SIG-M5 treated with dmso at 0.1 percent for 504 hours (cell line): ENCODE measurements around the gene ZACN.

ENCODE experiments used
- DNase-seq: peaks from one replicate; lab custom pipeline; 2025; ENCODE audit not compliant: unreplicated experiment; lab: John Stamatoyannopoulos, UW

ZACN gene

DNA sequence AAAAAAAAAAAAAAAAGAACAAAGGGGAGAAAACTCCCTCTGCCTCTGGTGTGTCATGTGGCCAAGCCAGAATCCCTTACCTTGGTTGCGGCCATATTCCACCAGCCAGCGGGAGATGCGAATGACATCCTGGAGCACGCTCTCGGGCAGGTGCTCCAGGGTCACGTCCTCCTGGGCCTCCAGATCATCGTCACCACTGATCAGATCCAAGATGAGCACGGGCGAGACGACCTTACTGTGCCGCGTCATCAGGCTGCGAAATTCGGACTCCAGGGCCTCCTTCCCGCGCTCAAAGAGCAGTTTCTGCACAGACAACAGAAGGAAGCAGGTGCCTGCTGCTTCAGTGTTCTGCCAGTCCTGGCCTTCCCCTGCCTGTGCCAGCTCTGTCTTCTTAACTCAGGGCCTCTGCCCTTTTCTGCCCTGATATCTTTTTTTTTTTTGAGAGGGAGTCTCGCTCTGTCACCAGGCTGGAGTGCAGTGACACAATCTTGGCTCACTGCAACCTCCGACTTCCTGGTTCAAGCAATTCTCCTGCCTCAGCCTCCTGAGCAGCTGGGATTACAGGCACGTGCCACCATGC, 18.8 kb downstream of the ZACN start:
- no peak for DNase-seq

- DNase-seq = no peak
Observed at GRCh38 chr17:76102944-76103273, 23.9 kb downstream of the ZACN start.

DNA sequence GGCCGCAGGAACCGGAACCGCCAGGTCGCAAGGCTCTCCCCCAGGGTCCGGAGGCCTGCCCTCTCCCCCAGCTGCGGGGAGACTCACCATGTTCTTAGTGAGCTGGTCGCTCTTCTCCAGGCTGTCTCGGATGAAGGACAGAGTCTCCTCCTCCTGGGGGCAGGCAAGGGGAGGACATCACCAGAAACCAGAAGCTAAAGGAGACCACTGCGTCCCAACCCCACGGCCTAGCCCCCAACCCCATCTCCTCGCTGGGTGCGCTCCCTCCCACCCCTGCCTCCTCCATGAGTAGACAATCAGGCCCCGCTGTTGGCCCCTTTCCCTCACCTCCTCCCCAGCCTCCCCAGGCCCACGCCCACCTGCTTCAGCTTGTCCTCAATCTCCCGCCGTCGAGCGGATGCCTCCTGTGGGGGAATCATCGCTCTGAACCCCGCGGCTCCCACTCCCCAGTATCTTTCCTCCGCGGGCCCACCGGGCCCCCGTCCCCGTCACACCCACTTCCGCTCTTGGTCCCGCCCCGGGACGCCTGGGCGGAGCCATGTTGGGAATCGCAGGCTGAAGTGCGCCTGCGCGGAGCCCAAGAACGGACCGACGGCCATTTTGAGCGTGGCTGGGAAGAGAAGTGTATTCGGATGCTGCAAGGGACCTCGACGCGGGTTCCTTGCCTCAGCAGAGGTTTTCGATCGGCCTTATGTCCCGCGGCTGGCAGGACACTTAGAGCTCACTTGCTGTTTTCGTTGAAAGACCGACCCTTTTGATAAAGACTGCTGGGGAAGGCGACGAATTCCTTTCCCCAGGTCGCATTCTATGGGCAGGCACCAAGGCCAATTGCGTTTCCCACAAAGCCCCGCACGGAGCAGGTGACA, 24.5 kb downstream of the ZACN start, which contains the start of gene EXOC7:
TSS of gene EXOC7 (minus strand) at position 514 of the 866 bp plus-strand sequence. CDS start at position 419, 95 bp downstream.
- peak; percentile 91 for DNase-seq

- DNase-seq = peak; percentile 61
Observed at GRCh38 chr17:76104140-76104895, 25.3 kb downstream of the ZACN start.

DNA sequence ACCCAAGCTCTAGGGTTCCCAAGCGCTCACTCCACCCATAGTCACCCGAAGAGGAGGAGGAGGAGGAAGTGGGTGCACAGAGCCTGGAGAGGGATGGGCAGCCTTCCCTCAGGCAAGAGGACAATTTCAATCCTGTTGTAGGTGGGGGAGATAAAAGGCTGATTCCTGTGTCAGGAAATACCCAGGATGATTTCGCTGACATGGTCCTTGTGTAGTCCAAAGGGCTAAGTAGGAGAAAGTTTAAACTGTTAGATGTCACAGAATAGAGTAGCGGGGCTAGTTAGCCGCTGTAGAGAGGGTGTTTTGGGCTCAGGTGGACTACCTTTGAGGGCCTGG, 25.9 kb downstream of the ZACN start:
- no peak for DNase-seq

- no peak for DNase-seq
Observed at GRCh38 chr17:76106703-76107102, 27.7 kb downstream of the ZACN start.

- no peak for DNase-seq
Observed at GRCh38 chr17:76107509-76107908, 28.5 kb downstream of the ZACN start.

DNA sequence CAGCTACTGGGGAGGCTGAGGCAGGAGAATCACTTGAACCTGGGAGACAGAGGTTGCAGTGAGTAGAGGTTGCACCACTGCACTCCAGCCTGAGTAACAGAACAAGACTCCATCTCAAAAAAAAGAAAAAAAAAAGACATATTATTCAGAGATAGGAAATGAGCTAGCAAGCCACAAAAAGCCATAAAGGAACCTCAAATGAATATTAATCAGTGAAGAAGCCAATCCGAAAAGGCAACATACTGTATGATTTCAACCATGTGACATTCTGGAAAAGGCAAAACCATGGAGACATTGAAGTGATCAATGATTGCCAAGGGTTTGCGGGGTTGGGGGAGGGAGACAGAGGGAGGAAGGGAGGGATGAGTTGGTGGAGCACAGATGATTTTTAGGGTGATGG, 33.0 kb downstream of the ZACN start:
- DNase-seq = no peak

DNA sequence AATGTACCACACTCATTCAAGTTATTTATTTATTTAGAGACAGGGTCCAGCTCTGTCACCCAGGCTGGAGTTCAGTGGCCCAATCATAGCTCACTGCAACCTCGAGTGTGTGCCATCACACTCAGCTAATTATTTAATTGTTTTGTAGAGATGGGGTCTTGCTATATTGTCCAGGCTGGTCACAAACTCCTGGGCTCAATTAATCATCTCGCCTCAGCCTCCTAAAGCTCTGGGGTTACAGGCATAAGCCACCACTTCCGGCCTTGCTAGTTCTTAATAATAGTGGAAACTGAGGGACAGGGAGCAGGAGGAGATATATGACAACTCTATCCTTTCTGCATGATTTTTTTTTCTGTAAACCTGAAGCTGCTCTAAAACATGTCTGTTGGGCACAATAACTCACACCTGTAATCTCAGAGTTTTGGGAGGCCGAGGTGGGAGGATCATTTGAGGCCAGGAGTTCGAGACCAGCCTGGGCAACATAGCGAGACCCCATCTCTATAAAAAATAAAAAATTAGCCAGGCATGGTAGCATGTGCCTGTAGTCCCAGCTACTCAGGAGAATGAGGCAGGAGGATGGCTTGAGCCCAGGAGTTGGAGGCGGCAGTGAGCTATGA, 36.3 kb downstream of the ZACN start:
- DNase-seq = no peak

DNA sequence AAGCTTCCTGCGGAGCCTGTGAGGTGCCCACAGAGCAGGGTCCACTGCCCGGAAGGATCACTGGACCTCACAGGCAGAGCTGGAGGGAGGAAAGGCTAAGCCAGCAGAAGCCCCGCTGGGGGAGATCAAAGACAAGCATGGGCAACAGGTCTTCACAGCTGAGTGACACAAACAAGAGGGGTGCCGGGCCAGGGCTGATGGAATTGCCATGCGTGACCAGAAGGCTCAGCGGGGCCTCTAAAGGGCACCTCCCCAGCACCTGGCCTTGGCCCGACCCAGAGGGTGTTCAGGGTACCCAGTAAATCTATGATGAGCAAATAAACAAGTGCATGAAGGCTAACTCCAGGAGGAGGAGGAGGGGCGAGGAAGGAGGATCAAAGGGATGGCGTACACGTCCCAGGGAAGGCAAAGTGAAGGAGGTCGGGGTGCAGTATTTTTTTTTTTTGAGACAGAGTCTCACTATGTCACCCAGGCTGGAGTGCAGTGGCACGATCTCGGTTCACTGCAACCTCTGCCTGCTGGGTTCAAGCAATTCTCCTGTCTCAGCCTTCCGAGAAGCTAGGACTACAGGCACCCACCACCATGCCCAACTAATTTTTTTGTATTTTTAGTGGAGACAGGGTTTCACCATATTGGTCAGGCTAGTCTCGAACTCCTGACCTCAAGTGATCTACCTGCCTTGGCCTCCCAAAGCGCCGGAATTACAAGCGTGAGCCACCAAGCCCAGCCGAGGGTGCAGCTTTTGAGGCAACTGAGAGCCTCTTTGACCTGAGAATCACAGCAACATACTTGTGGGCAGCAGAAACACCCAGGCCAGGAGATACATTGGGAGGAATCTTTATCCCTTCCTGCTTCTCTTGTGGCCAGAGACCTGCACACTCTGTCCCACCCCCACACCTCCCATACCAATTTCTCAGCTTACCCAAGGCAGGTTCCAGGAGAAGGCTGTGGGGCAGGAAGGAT, 40.7 kb downstream of the ZACN start:
- DNase-seq = no peak

GRCh38 chr17:76120658-76121008, 41.7 kb downstream of the ZACN start:
- DNase-seq = no peak

GRCh38 chr17:76121932-76122430, 43.0 kb downstream of the ZACN start:
- no peak for DNase-seq

GRCh38 chr17:76122431-76123190, 43.6 kb downstream of the ZACN start:
- no peak for DNase-seq

DNA sequence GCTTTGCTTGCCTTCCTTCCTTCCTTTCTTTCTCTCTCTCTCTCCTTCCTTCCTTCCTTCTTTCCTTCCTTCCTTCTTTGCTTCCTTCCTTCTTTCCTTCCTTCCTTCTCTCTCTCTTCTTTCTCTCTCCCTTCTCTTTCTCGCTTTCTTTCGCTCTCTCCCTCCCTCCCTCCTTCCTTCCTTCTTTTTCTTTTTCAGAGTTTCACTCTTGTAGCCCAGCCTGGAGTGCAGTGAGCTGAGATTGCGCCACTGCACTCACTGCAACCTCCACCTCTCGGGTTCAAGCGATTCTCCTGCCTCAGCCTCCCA, 44.2 kb downstream of the ZACN start:
- no peak for DNase-seq

DNA sequence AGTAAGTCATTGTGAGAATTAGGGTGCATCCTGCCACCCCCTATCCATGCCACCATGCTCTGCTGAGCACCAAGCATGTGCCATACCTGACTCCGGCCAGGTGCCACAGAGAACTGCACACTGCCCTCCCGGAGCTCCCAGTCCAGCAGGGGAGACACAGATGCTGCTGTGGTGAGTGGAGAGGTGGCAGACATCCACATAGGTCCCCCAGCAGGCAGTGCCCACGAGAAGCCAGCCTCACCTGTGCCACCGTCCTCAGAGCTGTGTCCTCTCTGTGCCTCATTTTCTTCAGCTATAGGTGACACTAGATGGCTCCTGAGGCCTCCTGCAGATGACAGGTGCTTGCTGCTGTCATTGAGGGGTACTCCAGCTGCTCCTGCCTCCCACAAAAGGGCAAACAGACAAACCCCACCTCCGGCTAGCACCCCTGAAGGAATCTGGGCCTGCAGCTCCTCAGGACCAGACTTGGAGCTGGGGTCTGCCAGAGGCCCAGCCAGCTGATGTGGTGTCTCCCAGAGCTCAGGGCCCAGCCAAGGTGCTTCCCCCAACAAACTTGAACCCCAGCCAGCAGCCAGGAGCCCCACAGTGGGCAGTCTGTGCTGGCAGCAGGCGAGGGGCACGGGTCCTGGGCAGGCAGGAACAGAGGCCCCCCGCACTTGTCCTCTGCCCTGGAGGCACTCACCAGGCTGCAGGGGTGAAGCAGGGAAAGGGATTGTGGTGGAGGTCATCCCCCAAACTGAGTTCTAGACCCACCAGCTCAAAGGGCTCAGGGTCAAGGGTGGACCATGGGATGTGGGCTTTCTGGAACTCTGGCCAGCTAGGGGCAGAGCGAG, 45.0 kb downstream of the ZACN start:
- DNase-seq = no peak

GRCh38 chr17:76124582-76125390, 45.8 kb downstream of the ZACN start:
- no peak for DNase-seq

GRCh38 chr17:76125391-76125675, 46.4 kb downstream of the ZACN start:
- DNase-seq = no peak

- DNase-seq = no peak
Observed at GRCh38 chr17:76125922-76126321, 46.9 kb downstream of the ZACN start.
